ENCODE measurements around the gene SMC6.

The SMC6 gene, protein sequence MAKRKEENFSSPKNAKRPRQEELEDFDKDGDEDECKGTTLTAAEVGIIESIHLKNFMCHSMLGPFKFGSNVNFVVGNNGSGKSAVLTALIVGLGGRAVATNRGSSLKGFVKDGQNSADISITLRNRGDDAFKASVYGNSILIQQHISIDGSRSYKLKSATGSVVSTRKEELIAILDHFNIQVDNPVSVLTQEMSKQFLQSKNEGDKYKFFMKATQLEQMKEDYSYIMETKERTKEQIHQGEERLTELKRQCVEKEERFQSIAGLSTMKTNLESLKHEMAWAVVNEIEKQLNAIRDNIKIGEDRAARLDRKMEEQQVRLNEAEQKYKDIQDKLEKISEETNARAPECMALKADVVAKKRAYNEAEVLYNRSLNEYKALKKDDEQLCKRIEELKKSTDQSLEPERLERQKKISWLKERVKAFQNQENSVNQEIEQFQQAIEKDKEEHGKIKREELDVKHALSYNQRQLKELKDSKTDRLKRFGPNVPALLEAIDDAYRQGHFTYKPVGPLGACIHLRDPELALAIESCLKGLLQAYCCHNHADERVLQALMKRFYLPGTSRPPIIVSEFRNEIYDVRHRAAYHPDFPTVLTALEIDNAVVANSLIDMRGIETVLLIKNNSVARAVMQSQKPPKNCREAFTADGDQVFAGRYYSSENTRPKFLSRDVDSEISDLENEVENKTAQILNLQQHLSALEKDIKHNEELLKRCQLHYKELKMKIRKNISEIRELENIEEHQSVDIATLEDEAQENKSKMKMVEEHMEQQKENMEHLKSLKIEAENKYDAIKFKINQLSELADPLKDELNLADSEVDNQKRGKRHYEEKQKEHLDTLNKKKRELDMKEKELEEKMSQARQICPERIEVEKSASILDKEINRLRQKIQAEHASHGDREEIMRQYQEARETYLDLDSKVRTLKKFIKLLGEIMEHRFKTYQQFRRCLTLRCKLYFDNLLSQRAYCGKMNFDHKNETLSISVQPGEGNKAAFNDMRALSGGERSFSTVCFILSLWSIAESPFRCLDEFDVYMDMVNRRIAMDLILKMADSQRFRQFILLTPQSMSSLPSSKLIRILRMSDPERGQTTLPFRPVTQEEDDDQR

DNA sequence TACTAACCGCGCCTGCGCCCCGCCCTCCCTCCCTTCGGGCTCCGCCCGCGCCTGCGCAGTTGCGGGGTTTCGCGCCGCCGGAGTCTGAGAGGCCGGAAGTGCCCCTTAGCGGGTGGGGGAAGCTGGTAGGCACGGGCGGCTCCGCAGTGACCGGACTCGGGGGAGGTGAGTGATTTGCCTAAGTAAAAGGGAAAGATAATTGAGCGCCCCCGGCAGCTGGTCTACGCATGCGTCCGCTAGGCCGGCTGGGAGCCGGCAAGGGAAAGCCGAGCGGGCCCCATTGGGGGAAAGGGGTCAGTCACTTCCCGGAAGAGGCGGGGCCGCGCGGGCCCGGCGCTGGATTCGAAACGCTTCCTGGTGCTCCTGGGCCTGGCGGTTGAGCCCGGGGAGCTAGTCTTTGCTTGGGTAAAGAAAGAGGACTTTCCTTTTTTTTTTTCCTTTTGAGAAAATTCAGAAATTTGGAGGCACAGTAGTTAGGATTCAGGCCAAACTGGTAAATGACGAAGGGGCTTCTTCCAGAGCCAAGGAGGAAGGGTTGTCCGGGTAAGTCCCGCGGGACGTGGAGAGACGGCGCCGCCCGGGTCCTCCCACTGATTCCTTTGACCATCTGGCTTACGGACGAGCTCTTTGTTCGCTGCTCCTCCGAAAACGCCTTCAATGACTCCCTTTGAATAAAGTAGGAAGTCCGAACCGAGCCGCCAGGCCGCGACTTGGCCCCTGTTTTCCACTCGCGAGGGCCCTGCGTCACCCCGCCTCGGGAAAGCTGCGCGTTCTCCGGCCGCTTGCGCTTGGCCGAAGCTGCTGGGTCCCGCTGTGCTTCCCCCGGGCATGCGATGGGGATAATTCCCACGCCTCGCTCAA is at the start of gene SMC6, which contains the start of gene GEN1:
SMC6 (minus strand) TSS at position 8 of the 861 bp plus-strand sequence. CDS start 7,864 bp downstream, outside the sequence.
GEN1 (plus strand) TSS at position 336 of the 861 bp plus-strand sequence. CDS start 5,806 bp downstream, outside the sequence.
- peak; percentile 93 for DNase-seq

DNA sequence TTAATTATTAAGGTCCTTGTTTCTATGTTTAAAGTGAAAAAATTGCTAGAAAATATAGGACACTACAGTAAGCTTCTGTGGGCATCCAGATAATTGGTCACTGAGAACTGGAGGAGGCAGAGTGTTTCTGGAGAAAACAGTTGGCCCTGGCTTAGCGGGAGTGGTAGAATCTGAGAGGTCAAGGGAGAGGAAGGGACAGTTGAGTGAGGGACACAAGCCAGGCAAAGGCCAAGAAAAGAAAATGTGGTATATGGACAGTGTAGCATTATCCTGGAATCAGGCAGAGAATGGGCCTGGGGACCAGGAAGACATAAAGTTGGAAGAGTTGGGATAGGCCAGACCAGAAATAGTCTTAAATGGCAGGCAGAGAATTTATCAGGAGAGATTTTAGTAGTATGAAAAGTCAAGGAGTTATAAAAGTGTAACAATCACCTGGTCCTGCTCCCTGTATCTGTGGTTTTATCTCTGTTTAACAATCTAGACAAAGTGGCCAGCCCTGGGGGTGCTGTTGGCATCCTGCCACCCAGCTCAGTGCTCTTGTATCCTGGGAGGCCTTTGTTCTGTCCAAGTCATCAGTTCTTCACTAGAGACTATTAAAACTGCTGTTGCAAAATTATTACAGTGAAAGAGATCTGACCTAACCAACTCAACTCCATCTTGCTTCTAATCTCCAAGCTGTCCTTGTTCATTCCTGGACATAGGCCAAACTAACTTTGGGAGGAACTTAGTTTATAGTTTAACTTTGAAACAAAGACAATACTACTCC is 47.3 kb upstream of the SMC6 start:
- DNase-seq = no peak

DNA sequence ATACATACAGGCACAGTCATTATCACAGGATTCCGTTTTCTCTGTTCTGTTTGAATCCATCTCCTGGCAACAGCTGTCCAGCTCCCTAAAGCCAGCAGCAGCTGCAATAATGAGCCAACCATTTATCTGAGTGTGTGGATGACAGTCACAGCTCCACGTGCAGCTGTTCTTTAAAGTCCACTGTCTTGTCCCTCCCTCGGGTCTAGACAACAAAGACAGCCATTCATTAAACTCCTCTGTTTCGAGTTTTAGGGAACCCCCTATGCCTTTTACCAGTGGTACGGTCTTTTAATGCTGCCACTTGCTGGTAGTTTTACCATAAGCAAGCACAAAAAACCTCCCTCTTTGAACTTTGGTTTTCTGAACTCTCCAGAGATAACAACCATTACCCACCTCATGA is 46.6 kb upstream of the SMC6 start:
- DNase-seq = no peak

DNA sequence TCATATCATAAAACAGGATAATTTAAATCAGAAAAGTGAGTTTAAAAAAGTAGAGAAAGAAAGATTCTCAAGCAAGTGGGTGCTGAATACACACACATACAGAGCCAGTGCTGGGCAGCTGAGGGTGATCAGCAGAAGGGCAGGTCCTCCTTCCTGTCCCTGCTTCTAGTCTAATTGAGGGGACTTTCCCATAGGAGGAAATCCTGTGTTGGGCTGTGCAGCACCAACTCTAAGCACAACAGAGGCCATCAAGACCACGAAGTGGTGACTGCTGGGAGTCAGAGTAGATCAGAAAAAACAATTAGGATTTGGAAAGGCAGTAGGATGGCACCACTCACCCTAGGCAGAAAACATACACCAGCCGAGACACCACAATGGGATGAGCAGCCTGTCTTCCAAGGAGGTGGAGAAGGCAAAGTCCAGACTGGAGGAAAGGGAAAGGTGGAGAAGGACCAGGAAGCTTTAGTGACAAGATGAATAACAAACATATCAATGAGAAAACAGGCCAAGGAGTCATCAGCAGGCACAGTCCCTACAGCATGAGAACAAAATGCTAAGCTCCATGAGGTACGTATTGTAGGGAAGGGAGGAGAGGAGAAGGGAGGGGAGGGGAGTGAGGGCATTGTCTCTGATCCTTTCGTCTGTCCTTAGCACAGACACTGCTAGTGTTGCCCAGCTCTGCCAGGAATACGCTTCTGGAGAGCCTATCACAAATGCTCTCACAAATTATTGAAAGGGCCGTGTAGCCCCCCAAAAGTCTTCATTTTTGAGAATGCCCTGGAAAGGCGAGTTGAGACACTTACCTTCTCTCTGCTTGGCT is 45.9 kb upstream of the SMC6 start:
- no peak for DNase-seq

DNA sequence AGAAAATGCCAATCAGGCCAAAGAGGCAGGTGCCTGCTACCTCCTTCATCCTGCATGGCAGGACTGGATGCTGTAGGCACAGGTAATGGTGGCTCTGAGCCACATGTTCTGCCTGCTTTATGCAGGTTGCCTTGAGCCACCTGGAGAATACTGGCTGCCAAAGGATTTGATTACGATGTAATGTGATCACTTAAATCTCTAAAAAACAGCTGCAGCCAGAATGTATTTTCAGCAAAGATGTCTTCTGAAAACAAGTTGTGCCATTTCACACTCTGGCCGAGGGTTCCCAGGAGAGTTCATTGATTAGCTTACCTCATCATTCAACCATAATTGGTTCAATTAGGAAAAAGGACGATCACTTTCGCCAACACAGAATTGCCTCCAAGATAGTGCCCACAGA is 44.7 kb upstream of the SMC6 start:
- no peak for DNase-seq

DNA sequence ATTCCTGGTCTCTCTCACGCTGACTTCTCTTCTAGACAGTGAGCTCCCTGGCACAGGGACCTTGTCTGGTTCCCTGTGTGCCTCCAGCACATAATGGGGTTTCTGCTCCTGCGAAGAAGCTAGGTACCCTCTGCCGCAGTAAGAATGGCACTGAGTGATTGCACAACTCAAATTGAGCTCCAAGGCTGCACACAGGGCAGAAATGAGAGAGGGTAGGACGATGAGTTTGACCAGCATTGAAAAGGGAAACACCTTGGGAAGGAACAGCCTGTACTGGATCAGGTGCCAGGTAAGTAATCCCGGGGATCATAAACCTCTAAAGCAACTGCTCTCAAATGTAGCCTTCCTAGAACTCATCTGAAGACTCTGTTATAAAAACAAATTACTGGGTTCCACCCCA is 41.7 kb upstream of the SMC6 start:
- DNase-seq = no peak

DNA sequence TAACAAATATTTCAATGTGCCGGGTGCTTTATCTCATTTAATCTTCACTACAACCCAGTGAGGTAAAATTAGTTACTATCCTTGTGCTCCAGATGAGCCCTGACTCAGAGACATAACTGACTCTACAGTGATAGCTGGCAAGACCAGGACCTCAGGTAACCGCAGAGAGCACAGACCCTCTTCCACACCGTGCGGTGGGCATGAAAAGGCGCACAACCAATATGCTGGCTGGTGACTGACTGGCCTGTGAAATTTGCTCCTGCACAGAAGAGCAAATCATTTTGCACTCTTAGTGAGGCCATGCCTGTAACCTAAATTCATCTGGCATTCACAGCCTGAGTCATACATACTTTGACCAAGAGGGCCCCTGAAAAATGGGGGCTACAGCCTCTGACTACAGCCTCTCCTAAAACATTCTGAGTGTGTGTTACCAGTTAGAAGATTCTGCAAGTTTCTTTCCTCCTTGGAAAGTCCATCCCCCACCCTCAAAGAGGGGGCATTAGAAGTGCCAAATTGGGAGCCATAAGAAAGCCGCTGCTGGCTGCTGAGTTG is 40.3 kb upstream of the SMC6 start:
- peak; percentile 29 for DNase-seq

DNA sequence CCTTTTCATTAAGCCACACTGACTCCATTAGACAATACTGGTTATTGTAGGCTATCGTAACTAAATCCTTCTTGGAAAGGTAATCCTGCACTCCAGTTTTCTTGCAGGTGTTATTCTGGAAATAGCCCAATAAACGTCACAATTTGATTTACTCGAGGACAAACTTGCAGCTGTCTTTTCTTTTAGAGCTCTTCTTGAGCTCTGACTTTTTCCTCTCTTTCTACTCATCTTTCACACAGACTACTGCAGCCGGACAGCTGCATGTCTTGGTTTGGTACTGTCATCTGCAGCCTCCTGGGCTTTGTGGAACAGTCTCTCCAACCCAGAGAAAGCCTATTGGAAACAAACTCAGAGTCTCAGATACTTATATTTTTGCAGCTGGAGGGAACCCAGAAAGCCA is 39.7 kb upstream of the SMC6 start:
- no peak for DNase-seq

DNA sequence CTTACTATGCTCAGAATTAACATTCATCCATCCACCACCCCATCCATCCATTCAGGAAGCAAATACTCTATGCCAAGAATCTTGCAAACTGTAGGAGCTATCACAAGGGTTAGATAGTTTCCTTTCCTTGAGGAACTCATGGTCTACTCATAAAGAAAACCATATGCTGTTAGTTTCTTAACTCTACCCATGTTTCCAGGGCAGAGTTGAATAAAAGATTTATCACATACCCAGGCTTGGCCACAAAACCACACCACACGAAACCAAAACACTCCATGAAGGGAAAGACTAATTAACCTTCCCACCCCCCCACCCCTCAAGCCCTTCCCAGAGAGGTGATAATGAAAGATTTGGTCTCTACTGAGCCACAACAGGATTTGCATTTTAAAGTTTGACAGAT is 38.9 kb upstream of the SMC6 start:
- DNase-seq = peak; percentile 50

DNA sequence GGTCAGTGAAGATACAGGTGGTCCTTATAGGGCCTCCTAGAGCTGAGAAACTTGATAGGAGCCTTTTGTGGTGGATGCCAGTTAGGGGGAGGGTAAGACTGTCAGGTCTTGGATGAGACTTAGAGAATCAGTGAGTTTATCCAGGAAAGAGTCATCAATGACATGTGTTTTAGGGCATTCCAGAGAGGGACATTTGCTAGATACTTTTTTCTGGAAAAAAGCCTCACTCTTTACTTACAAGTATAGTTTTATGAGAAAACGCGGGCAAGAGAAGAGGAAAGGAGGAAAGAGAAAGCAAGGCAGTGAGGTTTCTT is 38.2 kb upstream of the SMC6 start:
- DNase-seq = no peak

DNA sequence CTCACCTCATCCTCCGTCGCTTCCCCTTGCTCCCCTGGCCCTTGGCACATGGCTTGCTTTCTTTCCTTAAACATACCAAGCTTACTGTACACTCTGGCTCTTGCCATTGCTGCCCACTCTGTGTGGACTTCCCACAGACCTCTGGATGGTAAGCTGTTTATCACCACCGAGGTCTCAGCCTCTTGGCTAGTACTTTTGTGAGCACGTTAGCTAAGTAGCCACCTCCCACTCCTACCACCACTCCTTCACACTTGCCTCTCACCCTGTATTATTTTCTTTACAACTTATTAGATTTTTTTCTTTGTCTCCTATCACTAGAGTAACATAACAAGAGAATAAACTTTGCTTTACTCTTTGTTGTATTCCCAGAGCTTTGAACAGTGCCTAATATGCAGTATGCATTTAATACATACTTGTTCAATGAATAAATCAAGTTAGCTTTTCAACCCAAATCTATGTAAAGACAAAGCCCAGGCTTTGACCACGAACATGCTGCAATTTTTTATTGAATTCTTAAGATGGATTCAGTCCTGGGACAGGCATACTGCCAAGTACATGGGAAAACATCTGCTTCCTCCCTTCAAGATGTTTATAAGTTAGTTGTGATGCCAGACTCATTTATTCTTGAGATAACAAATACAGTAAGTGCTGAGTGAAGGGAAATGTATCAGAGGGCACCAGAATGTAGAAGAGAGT is 37.7 kb upstream of the SMC6 start:
- DNase-seq = no peak

DNA sequence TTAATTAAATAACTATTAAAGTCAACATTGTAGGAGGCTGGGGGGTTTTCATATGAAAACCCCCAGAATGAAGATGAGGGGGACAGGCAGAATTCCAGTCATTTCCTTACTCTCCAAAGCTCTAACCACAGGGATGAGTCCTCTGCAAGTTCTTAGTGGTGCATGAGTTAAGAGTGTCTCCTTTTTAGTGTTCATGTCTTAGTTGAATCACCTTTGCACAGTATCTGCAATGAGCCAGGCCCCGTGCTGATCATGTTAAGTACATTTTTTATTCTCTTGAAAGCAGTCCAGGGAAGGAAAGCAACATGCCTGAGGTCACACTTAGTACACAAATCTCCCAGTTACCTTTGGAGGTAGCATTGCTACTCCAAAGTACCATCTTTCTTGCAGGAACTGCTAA is 36.9 kb upstream of the SMC6 start:
- DNase-seq = peak; percentile 52

DNA sequence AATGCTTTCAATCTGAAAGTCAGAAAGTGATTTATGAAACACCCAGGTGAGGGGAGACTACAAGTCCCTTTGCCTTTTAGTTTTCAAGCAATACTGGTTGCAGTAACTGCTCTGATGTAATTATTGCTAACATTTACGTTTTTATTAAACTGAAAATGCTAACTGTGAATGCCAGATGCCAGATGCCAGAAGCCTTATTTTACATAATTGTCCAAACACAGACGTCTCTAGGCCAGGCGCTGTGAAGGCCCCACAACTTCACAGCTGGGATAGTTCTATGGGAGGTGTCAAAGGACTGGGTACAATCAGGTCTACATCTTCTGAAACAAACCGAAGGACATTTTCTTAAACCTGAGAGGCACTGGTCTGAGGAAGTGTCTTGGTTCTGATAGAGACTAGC is 35.2 kb upstream of the SMC6 start:
- DNase-seq = no peak

DNA sequence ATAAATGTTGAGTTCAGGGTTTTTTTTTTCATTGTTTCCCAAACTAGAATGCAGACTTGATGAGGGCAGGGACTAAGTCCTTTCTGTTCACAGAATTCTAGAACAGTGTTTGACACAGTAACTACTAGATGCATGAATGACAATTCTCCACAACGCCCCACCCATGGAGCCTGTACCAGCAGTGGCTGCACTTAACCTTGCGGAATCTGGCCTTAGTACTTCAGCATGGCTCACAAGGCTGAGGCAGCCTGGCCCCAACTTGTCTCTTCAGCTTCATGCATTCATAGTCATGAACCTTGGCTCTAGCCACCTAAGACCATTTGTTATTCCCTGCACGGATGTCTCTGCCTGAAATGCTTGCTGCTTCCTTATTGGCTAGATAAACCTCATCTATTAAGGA is 33.1 kb upstream of the SMC6 start:
- DNase-seq = no peak

DNA sequence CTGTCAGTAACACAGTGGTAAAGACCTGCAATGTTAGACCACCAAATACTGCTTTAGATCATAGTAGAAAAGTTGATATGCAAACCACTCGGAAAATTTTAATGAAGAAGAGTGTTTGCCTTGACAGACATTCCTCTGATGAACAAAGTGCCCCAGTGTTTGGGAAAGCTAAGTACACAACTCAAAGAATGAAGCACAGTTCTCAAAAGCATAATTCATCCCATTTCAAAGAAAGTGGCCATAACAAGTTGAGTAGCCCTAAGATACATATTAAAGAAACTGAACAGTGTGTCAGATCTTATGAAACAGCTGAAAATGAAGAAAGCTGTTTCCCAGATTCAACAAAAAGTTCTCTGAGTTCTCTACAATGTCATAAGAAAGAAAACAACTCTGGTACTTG is 27.9 kb upstream of the SMC6 start:
- DNase-seq = no peak

DNA sequence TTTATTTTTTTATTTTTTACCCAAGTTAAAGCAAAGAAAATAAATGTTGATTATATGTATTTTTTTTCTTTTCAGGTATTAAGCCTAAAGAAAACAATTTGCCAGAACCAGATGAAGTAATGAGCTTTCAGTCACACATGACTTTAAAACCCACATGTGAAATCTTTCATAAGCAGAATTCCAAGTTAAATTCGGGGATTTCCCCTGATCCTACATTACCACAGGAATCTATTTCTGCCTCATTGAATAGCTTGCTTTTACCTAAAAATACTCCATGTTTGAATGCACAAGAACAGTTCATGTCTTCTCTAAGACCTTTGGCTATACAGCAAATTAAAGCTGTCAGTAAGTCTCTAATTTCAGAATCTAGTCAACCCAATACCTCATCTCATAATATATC is 26.9 kb upstream of the SMC6 start:
- DNase-seq = no peak

DNA sequence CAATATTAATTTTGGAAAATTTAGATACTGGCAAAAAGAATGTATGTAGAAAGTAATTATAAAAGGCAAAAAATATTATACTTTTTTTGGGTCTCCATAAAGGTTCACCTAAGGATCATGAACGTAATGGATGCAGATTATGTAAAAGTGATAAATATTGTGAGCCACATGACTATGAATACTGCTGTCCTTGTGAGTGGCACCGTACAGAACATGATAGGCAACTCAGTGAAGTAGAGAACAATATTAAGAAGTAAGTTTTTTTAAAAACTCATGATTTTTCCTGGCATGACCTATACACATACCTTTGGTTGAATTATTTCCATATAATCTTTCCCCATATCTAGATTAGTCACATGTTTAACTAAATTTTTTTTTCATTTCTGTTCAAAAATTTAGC is 18.9 kb upstream of the SMC6 start:
- no peak for DNase-seq

DNA sequence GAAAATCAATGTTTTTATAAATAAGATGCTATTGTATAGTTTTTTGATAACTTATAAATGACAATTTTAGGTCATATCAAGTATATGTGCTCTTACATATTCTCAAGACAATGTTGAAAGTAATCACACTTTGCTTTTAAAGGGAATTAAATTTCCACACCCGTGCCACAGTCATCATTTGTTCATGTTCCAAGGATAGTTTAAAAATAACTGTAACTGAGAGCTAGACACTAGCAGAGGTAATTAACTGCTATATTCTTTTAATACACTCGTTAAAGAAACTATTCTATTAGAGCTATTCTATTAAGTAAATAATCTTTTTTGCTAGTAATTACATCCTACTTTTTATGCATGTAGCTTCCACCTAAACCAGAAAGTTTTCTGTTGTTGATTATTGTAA is 18.3 kb upstream of the SMC6 start:
- no peak for DNase-seq

DNA sequence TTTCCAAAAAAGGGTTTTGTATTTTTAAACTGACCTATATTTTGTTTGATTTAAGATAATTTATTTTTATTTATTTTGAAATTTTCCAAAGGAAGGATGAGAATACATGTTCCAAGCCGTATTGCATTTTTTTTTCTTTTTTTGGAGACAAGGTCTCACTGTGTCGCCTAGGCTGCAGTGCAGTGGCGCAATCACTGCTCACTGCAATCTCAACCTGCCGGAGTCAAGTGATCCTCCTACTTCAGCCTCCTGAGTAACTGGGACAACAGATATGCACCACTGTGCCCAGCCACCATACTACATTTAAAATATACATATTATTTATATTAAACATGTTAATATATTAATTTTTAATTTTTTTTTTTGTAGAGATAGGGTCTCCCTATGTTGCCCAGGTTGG is 15.3 kb upstream of the SMC6 start:
- no peak for DNase-seq

DNA sequence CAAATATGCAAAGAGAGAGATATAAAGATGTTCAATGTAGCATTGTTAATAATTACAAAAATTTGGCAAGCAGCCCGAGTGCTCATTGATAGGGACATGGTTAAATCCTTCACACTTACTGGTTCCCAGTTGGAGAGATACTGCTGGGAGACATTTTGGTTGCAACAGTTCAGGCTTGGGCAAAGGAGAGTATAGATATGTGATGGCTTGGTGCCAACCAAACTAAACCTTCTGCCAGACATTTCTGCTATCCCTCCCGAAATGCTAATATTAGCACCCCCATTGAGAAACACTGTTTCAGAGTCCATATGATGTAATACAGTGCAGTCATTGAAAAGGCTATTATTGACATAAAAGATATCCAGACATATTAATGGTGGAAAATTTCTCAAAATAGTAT is 11.8 kb upstream of the SMC6 start:
- no peak for DNase-seq

All from activated CD4-positive, alpha-beta T cell treated with anti-CD3 and anti-CD28 coated beads, Interleukin-2, amount 50 U/mL, for 16 hours (primary cell).